CD4-positive, alpha-beta memory T cell (primary cell): ENCODE results near the gene NPTX1. TPM values are rescaled to one million over a fixed set of nuclear protein-coding genes. Genes with fewer than 3 reads are reported as not detected.

ENCODE experiments used
- CTCF ChIA-PET: fragments of 350-600 bp; sonication (Branson Sonifier 250); formaldehyde crosslinking; loops from one replicate; lab custom pipeline; 2021; ENCODE audit warnings: inconsistent platforms; ENCODE audit not compliant: partially characterized antibody; lab: Charles Lee
- POLR2A ChIA-PET: fragments of 350-600 bp; sonication (Branson Sonifier 250); formaldehyde crosslinking; loops from one replicate; lab custom pipeline; 2021; ENCODE audit not compliant: partially characterized antibody; lab: Charles Lee
- DNase-seq, 5 donors: peaks; one replicate each; pipeline versions ENCODE4 v3.0.0 to v3.0.0-alpha.2; 2020 to 2022; ENCODE audit warnings: mixed read lengths in 1 of 5
- H3K27ac ChIP-seq: one replicate; pipeline ENCODE4 v1.7.0; 2013; ENCODE audit warnings: low read depth, low read length
- H3K27me3 ChIP-seq: 2 replicates; pipeline ENCODE4 v1.7.0; 2013; ENCODE audit warnings: mild to moderate bottlenecking, low read length, moderate library complexity; ENCODE audit not compliant: insufficient read depth
- H3K36me3 ChIP-seq: 2 replicates; pipeline ENCODE4 v1.7.0; 2013; ENCODE audit warnings: mild to moderate bottlenecking, low read length, moderate library complexity; ENCODE audit not compliant: insufficient read depth
- H3K4me1 ChIP-seq: 2 replicates; pipeline ENCODE4 v1.7.0; 2013; ENCODE audit warnings: mild to moderate bottlenecking, low read length, moderate library complexity; ENCODE audit not compliant: insufficient read depth
- H3K4me3 ChIP-seq, 2 donors: one replicate each; pipeline ENCODE4 v1.7.0; 2013; ENCODE audit warnings: low read length in 2 of 2, mild to moderate bottlenecking in 1 of 2
- H3K9me3 ChIP-seq, 2 donors: one replicate each; pipeline ENCODE4 v1.7.0; 2013; ENCODE audit warnings: low read length in 2 of 2, control low read depth in 1 of 2; ENCODE audit not compliant: control insufficient read depth in 1 of 2
- H3K27ac Mint-ChIP-seq, 7 donors: one replicate each; pipeline ENCODE4 v1.8.0; 2020 to 2021; ENCODE audit warnings: mixed read lengths in 7 of 7, mild to moderate bottlenecking in 6 of 7, inconsistent platforms in 3 of 7, moderate library complexity in 3 of 7
- H3K27me3 Mint-ChIP-seq, 2 donors: one replicate each; pipeline ENCODE4 v1.8.0; 2020 to 2021; ENCODE audit warnings: mixed read lengths in 2 of 2
- H3K36me3 Mint-ChIP-seq, 2 donors: one replicate each; pipeline ENCODE4 v1.8.0; 2020 to 2021; ENCODE audit warnings: mixed read lengths in 2 of 2, inconsistent platforms in 1 of 2, mild to moderate bottlenecking in 1 of 2
- H3K4me1 Mint-ChIP-seq, 4 donors: one replicate each; pipeline ENCODE4 v1.8.0; 2020 to 2021; ENCODE audit warnings: mixed read lengths in 4 of 4, mild to moderate bottlenecking in 1 of 4
- H3K4me3 Mint-ChIP-seq, 8 donors: one replicate each; pipeline ENCODE4 v1.8.0; 2020 to 2021; ENCODE audit warnings: mixed read lengths in 8 of 8, mild to moderate bottlenecking in 7 of 8, moderate library complexity in 6 of 8, inconsistent platforms in 3 of 8
- H3K9me3 Mint-ChIP-seq, 8 donors: one replicate each; pipeline ENCODE4 v1.8.0; 2020 to 2021; ENCODE audit warnings: mixed read lengths in 8 of 8, mild to moderate bottlenecking in 5 of 8, inconsistent platforms in 3 of 8, moderate library complexity in 1 of 8
- intact Hi-C: fragments of 100-400 bp; cut with micrococcal nuclease; formaldehyde crosslinking; loops from one replicate; pipeline ENCODE4 v1.15.1; 2023
- polyA plus RNA-seq, 2 donors: library from polyadenylated mRNA; unstranded; fragments of 300-500 nt; fragmentation: Illumina TruSeq; gene quantifications; one replicate each; pipeline ENCODE4 v1.2.3, GENCODE V29; 2021
- total RNA-seq, 2 experiments: library from RNA; stranded (reverse); gene quantifications; one replicate each; pipeline ENCODE4 v1.2.3, GENCODE V29; 2021

The NPTX1 gene
- total and polyA plus RNA-seq, 4 experiments from 2014 or later: 0.38 TPM; not detected in 3

- no peaks in the 10 kb centered on the region for H3K4me1 Mint-ChIP-seq
- Histone ChIP-seq H3K9me3 (no peaks in the 10 kb centered on the region), H3K4me3 (no peak overlapping the region), H3K27me3 (no peaks in the 10 kb centered on the region), H3K27ac (no peak overlapping the region), H3K4me1 (no peaks in the 10 kb centered on the region), H3K36me3 (no peaks in the 10 kb centered on the region)
- H3K27ac Mint-ChIP-seq: no peak overlapping the region
- no peaks in the 10 kb centered on the region for H3K9me3 Mint-ChIP-seq
- ChIA-PET POLR2A (no interaction called here), CTCF (interaction anchor here (1.2 kb wide), 1 partner anchor 143 kb away, joined by 3 read pairs; no protein-coding TSS in a partner anchor)
- no peak for DNase-seq
- no peaks in the 10 kb centered on the region for H3K36me3 Mint-ChIP-seq
- no peaks in the 10 kb centered on the region for H3K27me3 Mint-ChIP-seq
- no peak overlapping the region for H3K4me3 Mint-ChIP-seq
- intact Hi-C loops: no loop called here
These were observed 43.4 kb downstream of the NPTX1 start for GRCh38 chr17:80432961-80433550.

GRCh38 chr17:80432350-80432955 is 44.0 kb downstream of the NPTX1 start:
- H3K27me3 ChIP-seq: no peaks in the 10 kb centered on the region
- no peak overlapping the region for H3K27ac Mint-ChIP-seq
- H3K4me3 ChIP-seq: no peak overlapping the region
- no peak overlapping the region for H3K4me3 Mint-ChIP-seq
- H3K36me3 Mint-ChIP-seq: no peaks in the 10 kb centered on the region
- H3K4me1 Mint-ChIP-seq: no peaks in the 10 kb centered on the region
- no peak for DNase-seq
- intact Hi-C loops: no loop called here
- no peaks in the 10 kb centered on the region for H3K36me3 ChIP-seq
- H3K9me3 Mint-ChIP-seq: no peaks in the 10 kb centered on the region
- H3K27me3 Mint-ChIP-seq: no peaks in the 10 kb centered on the region
- ChIA-PET POLR2A (no interaction called here), CTCF (interaction anchor here (1.2 kb wide), 1 partner anchor 143 kb away, joined by 3 read pairs; no protein-coding TSS in a partner anchor)
- H3K9me3 ChIP-seq: no peaks in the 10 kb centered on the region
- no peak overlapping the region for H3K27ac ChIP-seq
- H3K4me1 ChIP-seq: no peaks in the 10 kb centered on the region

GRCh38 chr17:80431246-80432195 is 44.9 kb downstream of the NPTX1 start:
- Histone ChIP-seq H3K27ac (no peak overlapping the region), H3K27me3 (no peaks in the 10 kb centered on the region), H3K9me3 (no peaks in the 10 kb centered on the region), H3K4me3 (no peak overlapping the region), H3K36me3 (no peaks in the 10 kb centered on the region), H3K4me1 (peaks cover 6% of the 10 kb centered on the region)
- ChIA-PET POLR2A (no interaction called here), CTCF (interaction anchor here (0.6 to 1.4 kb wide), 3 partner anchors 144 to 558 kb away, joined by 3 to 4 read pairs (median 3); no protein-coding TSS in a partner anchor)
- Mint-ChIP-seq H3K4me3 (no peak overlapping the region), H3K27me3 (no peaks in the 10 kb centered on the region), H3K9me3 (no peaks in the 10 kb centered on the region), H3K36me3 (no peaks in the 10 kb centered on the region), H3K4me1 (peaks cover 2 to 7% (median 5%) of the 10 kb centered on the region in 4 donors), H3K27ac (peak overlapping the region in 1 of 7 donors; percentile 48)
- no peak for DNase-seq
- intact Hi-C loops: no loop called here

GRCh38 chr17:80430446-80431245 is 45.8 kb downstream of the NPTX1 start:
- no peaks in the 10 kb centered on the region for H3K27me3 ChIP-seq
- no peaks in the 10 kb centered on the region for H3K36me3 ChIP-seq
- no peak for DNase-seq
- Mint-ChIP-seq H3K4me3 (no peak overlapping the region), H3K27ac (no peak overlapping the region), H3K27me3 (no peaks in the 10 kb centered on the region), H3K4me1 (peaks cover 3 to 13% (median 5%) of the 10 kb centered on the region in 4 donors), H3K36me3 (no peaks in the 10 kb centered on the region), H3K9me3 (peaks cover 0 to 2% (median 0%) of the 10 kb centered on the region in 8 donors)
- no peak overlapping the region for H3K27ac ChIP-seq
- intact Hi-C loops: no loop called here
- no peaks in the 10 kb centered on the region for H3K9me3 ChIP-seq
- CTCF ChIA-PET: interaction anchor here (1.4 kb wide), 1 partner anchor 558 kb away, joined by 4 read pairs; no protein-coding TSS in a partner anchor
- H3K4me1 ChIP-seq: peaks cover 8% of the 10 kb centered on the region
- H3K4me3 ChIP-seq: no peak overlapping the region
- POLR2A ChIA-PET: no interaction called here

GRCh38 chr17:80429356-80430275 is 46.8 kb downstream of the NPTX1 start:
- ChIA-PET CTCF (no interaction called here), POLR2A (no interaction called here)
- Histone ChIP-seq H3K27ac (no peak overlapping the region), H3K36me3 (no peaks in the 10 kb centered on the region), H3K4me1 (peaks cover 8% of the 10 kb centered on the region), H3K27me3 (no peaks in the 10 kb centered on the region), H3K4me3 (no peak overlapping the region), H3K9me3 (no peaks in the 10 kb centered on the region)
- H3K36me3 Mint-ChIP-seq: no peaks in the 10 kb centered on the region
- H3K27ac Mint-ChIP-seq: no peak overlapping the region
- peaks cover 3 to 13% (median 5%) of the 10 kb centered on the region in 4 donors for H3K4me1 Mint-ChIP-seq
- no peaks in the 10 kb centered on the region for H3K27me3 Mint-ChIP-seq
- DNase-seq: no peak
- no peak overlapping the region for H3K4me3 Mint-ChIP-seq
- H3K9me3 Mint-ChIP-seq: peaks cover 0 to 2% (median 0%) of the 10 kb centered on the region in 8 donors
- intact Hi-C loops: no loop called here

GRCh38 chr17:80428796-80429195 is 47.6 kb downstream of the NPTX1 start:
- no peaks in the 10 kb centered on the region for H3K27me3 ChIP-seq
- Mint-ChIP-seq H3K27me3 (no peaks in the 10 kb centered on the region), H3K4me3 (no peak overlapping the region), H3K4me1 (peaks cover 4 to 13% (median 9%) of the 10 kb centered on the region in 4 donors), H3K27ac (no peak overlapping the region), H3K9me3 (peaks cover 0 to 2% (median 0%) of the 10 kb centered on the region in 8 donors), H3K36me3 (no peaks in the 10 kb centered on the region)
- H3K36me3 ChIP-seq: no peaks in the 10 kb centered on the region
- H3K4me3 ChIP-seq: no peak overlapping the region
- intact Hi-C loops: no loop called here
- ChIA-PET POLR2A (no interaction called here), CTCF (interaction anchor here (2.4 to 3.0 kb wide), 2 partner anchors 470 to 554 kb away, joined by 21 to 23 read pairs; no protein-coding TSS in a partner anchor)
- no peaks in the 10 kb centered on the region for H3K9me3 ChIP-seq
- no peak overlapping the region for H3K27ac ChIP-seq
- peaks cover 13% of the 10 kb centered on the region for H3K4me1 ChIP-seq
- no peak for DNase-seq
